Panc1 (cell line): ENCODE measurements around the gene PNMA6E. TPM values are rescaled to one million over a fixed set of nuclear protein-coding genes. Genes with fewer than 3 reads are reported as not detected.

ENCODE experiments used
- ATAC-seq: fragments of 200-7000 bp; cut with Tn5 transposase; 2 replicates; pipeline ENCODE4 v1.9.1; 2020; ENCODE audit warnings: mild to moderate bottlenecking, moderate library complexity
- BruUV-seq: library from RNA; stranded (reverse); fragments of 400-500 nt; replicated peaks from 2 replicates; lab custom pipeline; 2021; lab: Mats Ljungman, UMichigan
- CTCF ChIA-PET: fragments of 300-600 bp; sonication (Branson Sonifier 250); formaldehyde crosslinking; loops from one replicate; lab custom pipeline; 2022; ENCODE audit warnings: antibody characterized with exemption; lab: Charles Lee
- POLR2A ChIA-PET: fragments of 300-600 bp; sonication (Branson Sonifier 250); formaldehyde crosslinking; loops from one replicate; lab custom pipeline; 2022; ENCODE audit warnings: antibody characterized with exemption; lab: Charles Lee
- DNase-seq: peaks from one replicate; pipeline ENCODE4 v3.0.0-alpha.2; 2010; ENCODE audit warnings: low read depth, low spot score
- H3K27ac ChIP-seq: 2 replicates; pipeline ENCODE4 v1.5.1; 2011; ENCODE audit warnings: mild to moderate bottlenecking, low read length, inconsistent platforms
- H3K27me3 ChIP-seq: fragments of 200-500 bp; sonication (Bioruptor generic); 2 replicates; pipeline ENCODE4 v1.6.0; 2014; ENCODE audit warnings: low read length, inconsistent platforms; ENCODE audit not compliant: control insufficient read depth, insufficient read depth
- H3K36me3 ChIP-seq: fragments of 200-500 bp; sonication (Bioruptor generic); 2 replicates; pipeline ENCODE4 v1.5.1; 2014; ENCODE audit warnings: inconsistent platforms, mild to moderate bottlenecking, low read length, moderate library complexity; ENCODE audit not compliant: control insufficient read depth, insufficient read depth
- H3K4me1 ChIP-seq: 2 replicates; pipeline ENCODE4 v1.5.1; 2011; ENCODE audit warnings: inconsistent platforms, mild to moderate bottlenecking, low read length, moderate library complexity; ENCODE audit not compliant: control insufficient read depth, insufficient read depth
- H3K4me3 ChIP-seq, 2 experiments: 2 replicates each; pipeline ENCODE4 v1.5.1; 2011 to 2012; ENCODE audit warnings: low read depth in 2 of 2, low read length in 2 of 2, mild to moderate bottlenecking in 2 of 2, inconsistent platforms in 1 of 2, moderate library complexity in 1 of 2
- H3K9me3 ChIP-seq: fragments of 200-500 bp; sonication (Bioruptor generic); 2 replicates; pipeline ENCODE4 v1.5.1; 2014; ENCODE audit warnings: low read depth, mild to moderate bottlenecking, inconsistent platforms, low read length, moderate library complexity; ENCODE audit not compliant: control insufficient read depth, insufficient read depth
- CTCF ChIP-seq: fragments of 450-650 bp; IDR thresholded peaks from 2 replicates; pipeline ENCODE4 v1.5.1; 2017; ENCODE audit warnings: mild to moderate bottlenecking
- POLR2AphosphoS5 ChIP-seq: IDR thresholded peaks from 2 replicates; pipeline ENCODE4 v1.6.1; 2012; ENCODE audit warnings: mild to moderate bottlenecking, low read depth, low read length, moderate library complexity
- REST ChIP-seq, 2 experiments: IDR thresholded peaks; 2 replicates each; pipeline ENCODE4 v1.6.1; 2011 to 2012; ENCODE audit warnings: low read depth in 2 of 2, control low read depth in 1 of 2, low read length in 1 of 2, mild to moderate bottlenecking in 1 of 2, moderate library complexity in 1 of 2; ENCODE audit not compliant: insufficient read depth in 1 of 2
- SIN3A ChIP-seq: IDR thresholded peaks from 2 replicates; pipeline ENCODE4 v1.6.1; 2012; ENCODE audit warnings: low read depth, mild to moderate bottlenecking, low read length, moderate library complexity, borderline replicate concordance; ENCODE audit not compliant: insufficient read depth
- TCF7L2 ChIP-seq: IDR thresholded peaks from 2 replicates; pipeline ENCODE4 v1.6.1; 2011; ENCODE audit warnings: mild to moderate bottlenecking, low read depth, low read length, inconsistent platforms
- in situ Hi-C: cut with HindIII; loops from 2 replicates; pipeline ENCODE4 v1.10.0; 2016; ENCODE audit warnings: low sequenced_read_pairs, low pct_unique_long_range_greater_than_20kb
- intact Hi-C: fragments of 100-400 bp; cut with micrococcal nuclease; formaldehyde crosslinking; loops from one replicate; pipeline ENCODE4 v1.10.0; 2022; ENCODE audit not compliant: unreplicated experiment
- total RNA-seq: library from RNA; stranded (reverse); gene quantifications from one replicate; pipeline ENCODE4 v1.2.1, GENCODE V29; 2021; ENCODE audit not compliant: unreplicated experiment

Gene PNMA6E
- total RNA-seq, 1 experiment from 2014 or later, result not detected

GRCh38 chrX:153407736-153408135, 6.6 kb upstream of the PNMA6E start:
- H3K9me3 ChIP-seq, result no peaks in the 10 kb centered on the region
- no peak overlapping the region for H3K27ac ChIP-seq
- TF ChIP-seq TCF7L2 (no peak), CTCF (no peak), SIN3A (no peak), REST (IDR thresholded peaks at IDR 0.05; ENCODE audit: insufficient read depth in 1 of 2, low read depth in 2 of 2, low read length in 1 of 2) (no peak), POLR2AphosphoS5 (no peak)
- ATAC-seq, result no peak
- no TSS peak for BruUV-seq
- intact Hi-C loops, result no loop called here
- H3K4me3 ChIP-seq, result no peak overlapping the region
- DNase-seq, result no peak
- ChIA-PET CTCF (no interaction called here), POLR2A (no interaction called here)
- H3K27me3 ChIP-seq, result no peaks in the 10 kb centered on the region; the same call in 1 of the 2 replicates
- no peaks in the 10 kb centered on the region for H3K36me3 ChIP-seq
- H3K4me1 ChIP-seq, result no peaks in the 10 kb centered on the region
- in situ Hi-C loops, result no loop called here

- H3K27me3 ChIP-seq, result no peaks in the 10 kb centered on the region
- ChIA-PET POLR2A (no interaction called here), CTCF (no interaction called here)
- DNase-seq, result no peak
- no peaks in the 10 kb centered on the region for H3K36me3 ChIP-seq
- H3K4me3 ChIP-seq, result no peak overlapping the region
- no peaks in the 10 kb centered on the region for H3K9me3 ChIP-seq
- TF ChIP-seq SIN3A (no peak), CTCF (no peak), TCF7L2 (no peak)
- H3K27ac ChIP-seq, result no peak overlapping the region
- BruUV-seq, result no TSS peak
- in situ Hi-C loops (no loop called here), intact Hi-C loops (no loop called here)
- ATAC-seq, result no peak
- no peaks in the 10 kb centered on the region for H3K4me1 ChIP-seq
Observed at GRCh38 chrX:153406903-153407302, 5.8 kb upstream of the PNMA6E start.
